ENCODE data around the gene NMT1.

- TF ChIP-seq CTCF (IDR thresholded peaks at IDR 0.05) = no peak
- no peak for TF ChIP-seq POLR2A (IDR thresholded peaks at IDR 0.05)
These were observed 76.6 kb downstream of the NMT1 start for GRCh38 chr17:45137561-45138305.
